ENCODE data around the gene DSCAM. TPM values are rescaled to one million over a fixed set of nuclear protein-coding genes. Genes with fewer than 3 reads are reported as not detected.

The DSCAM gene
- polyA plus RNA-seq, 4 donors = under 0.01 to 0.22 (median 0.13) TPM; not detected in 1

- Histone ChIP-seq H3K4me3 (ENCODE audit: low read depth in 1 of 3, low read length in 3 of 3) (no peak overlapping the region), H3K27ac (ENCODE audit: low read depth in 1 of 3, low read length in 2 of 3) (no peak overlapping the region), H3K27me3 (ENCODE audit: control insufficient read depth in 3 of 3, insufficient read depth in 3 of 3, low read length in 3 of 3) (no peaks in the 10 kb centered on the region), H3K4me1 (ENCODE audit: control insufficient read depth in 3 of 3, insufficient read depth in 2 of 3, low read depth in 1 of 3, low read length in 2 of 3) (no peaks in the 10 kb centered on the region), H3K9me3 (ENCODE audit: control insufficient read depth in 2 of 2, insufficient read depth in 1 of 2, low read depth in 1 of 2, low read length in 1 of 2) (peaks cover 0 to 2% of the 10 kb centered on the region in 2 donors), H3K36me3 (ENCODE audit: control insufficient read depth in 3 of 3, insufficient read depth in 2 of 3, low read depth in 1 of 3, low read length in 3 of 3) (no peaks in the 10 kb centered on the region)
- DNase-seq = no peak
- WGBS, 3 donors = 82 to 84% (median 84%) methylated on average over 2 of the region's 2 CpGs
- no peak for FAIRE-seq
These were observed 443.9 kb downstream of the DSCAM start for GRCh38 chr21:40402884-40403582.

- FAIRE-seq = no peak
- no peaks in the 10 kb centered on the region for H3K36me3 ChIP-seq (ENCODE audit: control insufficient read depth in 3 of 3, insufficient read depth in 2 of 3, low read depth in 1 of 3, low read length in 3 of 3)
- DNase-seq = no peak
- no peaks in the 10 kb centered on the region for H3K4me1 ChIP-seq (ENCODE audit: control insufficient read depth in 3 of 3, insufficient read depth in 2 of 3, low read depth in 1 of 3, low read length in 2 of 3)
- H3K4me3 ChIP-seq (ENCODE audit: low read depth in 1 of 3, low read length in 3 of 3) = no peak overlapping the region
- no peak overlapping the region for H3K27ac ChIP-seq (ENCODE audit: low read depth in 1 of 3, low read length in 2 of 3)
- H3K27me3 ChIP-seq (ENCODE audit: control insufficient read depth in 3 of 3, insufficient read depth in 3 of 3, low read length in 3 of 3) = no peaks in the 10 kb centered on the region
- WGBS, 3 donors = 80 to 83% (median 82%) methylated on average over 7 of the region's 7 CpGs
- H3K9me3 ChIP-seq (ENCODE audit: control insufficient read depth in 2 of 2, insufficient read depth in 1 of 2, low read depth in 1 of 2, low read length in 1 of 2) = no peaks in the 10 kb centered on the region
These were observed 451.2 kb downstream of the DSCAM start for GRCh38 chr21:40395732-40396131.

- H3K4me1 ChIP-seq (ENCODE audit: control insufficient read depth in 3 of 3, insufficient read depth in 2 of 3, low read depth in 1 of 3, low read length in 2 of 3) = no peaks in the 10 kb centered on the region
- H3K36me3 ChIP-seq (ENCODE audit: control insufficient read depth in 3 of 3, insufficient read depth in 2 of 3, low read depth in 1 of 3, low read length in 3 of 3) = no peaks in the 10 kb centered on the region
- H3K9me3 ChIP-seq (ENCODE audit: control insufficient read depth in 2 of 2, insufficient read depth in 1 of 2, low read depth in 1 of 2, low read length in 1 of 2) = no peaks in the 10 kb centered on the region
- FAIRE-seq (no peak), DNase-seq (no peak)
- no peak overlapping the region for H3K4me3 ChIP-seq (ENCODE audit: low read depth in 1 of 3, low read length in 3 of 3)
- no peaks in the 10 kb centered on the region for H3K27me3 ChIP-seq (ENCODE audit: control insufficient read depth in 3 of 3, insufficient read depth in 3 of 3, low read length in 3 of 3)
- WGBS, 3 donors = 61 to 74% (median 62%) methylated on average over 5 of the region's 5 CpGs
- H3K27ac ChIP-seq (ENCODE audit: low read depth in 1 of 3, low read length in 2 of 3) = no peak overlapping the region
These were observed 453.9 kb downstream of the DSCAM start for GRCh38 chr21:40393066-40393465.

GRCh38 chr21:40388046-40388445, 458.9 kb downstream of the DSCAM start:
- no peak for FAIRE-seq
- Histone ChIP-seq H3K4me1 (ENCODE audit: control insufficient read depth in 3 of 3, insufficient read depth in 2 of 3, low read depth in 1 of 3, low read length in 2 of 3) (no peaks in the 10 kb centered on the region), H3K27me3 (ENCODE audit: control insufficient read depth in 3 of 3, insufficient read depth in 3 of 3, low read length in 3 of 3) (no peaks in the 10 kb centered on the region), H3K36me3 (ENCODE audit: control insufficient read depth in 3 of 3, insufficient read depth in 2 of 3, low read depth in 1 of 3, low read length in 3 of 3) (no peaks in the 10 kb centered on the region), H3K27ac (ENCODE audit: low read depth in 1 of 3, low read length in 2 of 3) (no peak overlapping the region), H3K9me3 (ENCODE audit: control insufficient read depth in 2 of 2, insufficient read depth in 1 of 2, low read depth in 1 of 2, low read length in 1 of 2) (no peaks in the 10 kb centered on the region), H3K4me3 (ENCODE audit: low read depth in 1 of 3, low read length in 3 of 3) (no peak overlapping the region)
- DNase-seq = no peak
- WGBS, 3 donors = 66 to 71% (median 66%) methylated on average over 6 of the region's 6 CpGs

- no peak for FAIRE-seq
These were observed 459.8 kb downstream of the DSCAM start for GRCh38 chr21:40386981-40387747.

GRCh38 chr21:40386294-40386911, 460.6 kb downstream of the DSCAM start:
- no peak overlapping the region for H3K27ac ChIP-seq (ENCODE audit: low read depth in 1 of 3, low read length in 2 of 3)

More at GRCh38 chr21:40386981-40387747, 459.8 kb downstream of the DSCAM start:
- Histone ChIP-seq H3K36me3 (ENCODE audit: control insufficient read depth in 3 of 3, insufficient read depth in 2 of 3, low read depth in 1 of 3, low read length in 3 of 3) (no peaks in the 10 kb centered on the region), H3K9me3 (ENCODE audit: control insufficient read depth in 2 of 2, insufficient read depth in 1 of 2, low read depth in 1 of 2, low read length in 1 of 2) (no peaks in the 10 kb centered on the region), H3K4me1 (ENCODE audit: control insufficient read depth in 3 of 3, insufficient read depth in 2 of 3, low read depth in 1 of 3, low read length in 2 of 3) (no peaks in the 10 kb centered on the region), H3K4me3 (ENCODE audit: low read depth in 1 of 3, low read length in 3 of 3) (no peak overlapping the region), H3K27me3 (ENCODE audit: control insufficient read depth in 3 of 3, insufficient read depth in 3 of 3, low read length in 3 of 3) (no peaks in the 10 kb centered on the region), H3K27ac (ENCODE audit: low read depth in 1 of 3, low read length in 2 of 3) (no peak overlapping the region)
- no peak for DNase-seq
- WGBS, 3 donors = 19 to 38% (median 33%) methylated on average over 2 of the region's 2 CpGs

GRCh38 chr21:40385883-40386282, 461.1 kb downstream of the DSCAM start:
- Histone ChIP-seq H3K4me1 (ENCODE audit: control insufficient read depth in 3 of 3, insufficient read depth in 2 of 3, low read depth in 1 of 3, low read length in 2 of 3) (no peaks in the 10 kb centered on the region), H3K4me3 (ENCODE audit: low read depth in 1 of 3, low read length in 3 of 3) (no peak overlapping the region), H3K36me3 (ENCODE audit: control insufficient read depth in 3 of 3, insufficient read depth in 2 of 3, low read depth in 1 of 3, low read length in 3 of 3) (no peaks in the 10 kb centered on the region), H3K27ac (ENCODE audit: low read depth in 1 of 3, low read length in 2 of 3) (no peak overlapping the region), H3K27me3 (ENCODE audit: control insufficient read depth in 3 of 3, insufficient read depth in 3 of 3, low read length in 3 of 3) (no peaks in the 10 kb centered on the region), H3K9me3 (ENCODE audit: control insufficient read depth in 2 of 2, insufficient read depth in 1 of 2, low read depth in 1 of 2, low read length in 1 of 2) (no peaks in the 10 kb centered on the region)
- FAIRE-seq (no peak), DNase-seq (no peak)
- WGBS, 3 donors = 83 to 92% (median 89%) methylated on average over 6 of the region's 6 CpGs

More at GRCh38 chr21:40386294-40386911, 460.6 kb downstream of the DSCAM start:
- H3K9me3 ChIP-seq (ENCODE audit: control insufficient read depth in 2 of 2, insufficient read depth in 1 of 2, low read depth in 1 of 2, low read length in 1 of 2) = no peaks in the 10 kb centered on the region
- H3K27me3 ChIP-seq (ENCODE audit: control insufficient read depth in 3 of 3, insufficient read depth in 3 of 3, low read length in 3 of 3) = no peaks in the 10 kb centered on the region
- DNase-seq = peak; percentile 28 to 32
- no peak overlapping the region for H3K4me3 ChIP-seq (ENCODE audit: low read depth in 1 of 3, low read length in 3 of 3)
- WGBS, 3 donors = 7 to 12% (median 11%) methylated on average over 23 of the region's 23 CpGs
- H3K36me3 ChIP-seq (ENCODE audit: control insufficient read depth in 3 of 3, insufficient read depth in 2 of 3, low read depth in 1 of 3, low read length in 3 of 3) = no peaks in the 10 kb centered on the region
- no peak for FAIRE-seq
- H3K4me1 ChIP-seq (ENCODE audit: control insufficient read depth in 3 of 3, insufficient read depth in 2 of 3, low read depth in 1 of 3, low read length in 2 of 3) = no peaks in the 10 kb centered on the region

GRCh38 chr21:40383951-40384350, 463.0 kb downstream of the DSCAM start:
- no peak overlapping the region for H3K27ac ChIP-seq (ENCODE audit: low read depth in 1 of 3, low read length in 2 of 3)
- WGBS, 3 donors = 75 to 88% (median 85%) methylated on average over 5 of the region's 5 CpGs
- no peak for FAIRE-seq

More at GRCh38 chr21:40383951-40384350, 463.0 kb downstream of the DSCAM start:
- no peak for DNase-seq
- H3K4me1 ChIP-seq (ENCODE audit: control insufficient read depth in 3 of 3, insufficient read depth in 2 of 3, low read depth in 1 of 3, low read length in 2 of 3) = no peaks in the 10 kb centered on the region
- H3K9me3 ChIP-seq (ENCODE audit: control insufficient read depth in 2 of 2, insufficient read depth in 1 of 2, low read depth in 1 of 2, low read length in 1 of 2) = no peaks in the 10 kb centered on the region
- no peaks in the 10 kb centered on the region for H3K27me3 ChIP-seq (ENCODE audit: control insufficient read depth in 3 of 3, insufficient read depth in 3 of 3, low read length in 3 of 3)
- no peaks in the 10 kb centered on the region for H3K36me3 ChIP-seq (ENCODE audit: control insufficient read depth in 3 of 3, insufficient read depth in 2 of 3, low read depth in 1 of 3, low read length in 3 of 3)
- no peak overlapping the region for H3K4me3 ChIP-seq (ENCODE audit: low read depth in 1 of 3, low read length in 3 of 3)

Measured in small intestine (tissue), 7 donors.